HG03196 (cell line): ENCODE results near the gene ARHGAP11A.

Experiments
- ATAC-seq: cut with Tn5 transposase; IDR thresholded peaks from one replicate; pipeline ENCODE4 v1.9.1; 2021; ENCODE audit not compliant: unreplicated experiment

The ARHGAP11A gene

DNA sequence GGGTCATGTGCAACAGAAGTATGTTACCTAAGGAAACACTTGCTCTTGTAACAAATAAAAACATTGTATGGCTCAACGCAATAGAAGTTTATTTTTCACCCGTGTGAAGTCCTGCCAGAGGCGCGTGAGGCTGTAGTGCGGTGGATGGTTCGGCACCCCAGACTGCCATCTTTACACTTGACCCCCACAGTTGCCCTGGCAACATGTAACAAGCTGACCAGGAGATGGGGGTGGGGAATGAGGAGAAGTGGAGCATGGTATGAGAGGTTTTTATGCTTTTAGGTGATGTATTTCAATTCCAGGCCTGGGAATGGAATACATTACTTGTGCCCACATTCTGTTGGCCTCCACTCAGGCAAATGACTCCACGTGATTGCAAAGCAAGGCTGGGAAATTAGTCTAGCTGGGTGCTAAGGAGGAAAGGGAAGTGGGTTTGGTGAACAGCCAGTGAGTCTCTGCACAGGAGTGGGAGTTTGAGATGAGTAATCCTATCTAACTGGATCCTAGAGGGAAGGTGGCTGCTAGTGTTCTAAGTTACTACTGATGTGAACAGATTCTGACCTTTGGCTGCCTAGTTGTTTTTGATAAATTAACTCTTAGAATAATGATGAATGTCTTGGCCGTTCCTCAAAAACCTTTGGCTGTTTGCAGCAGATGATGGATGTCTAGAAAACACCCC lies 68.7 kb downstream of the ARHGAP11A start:
- no peak for ATAC-seq

DNA sequence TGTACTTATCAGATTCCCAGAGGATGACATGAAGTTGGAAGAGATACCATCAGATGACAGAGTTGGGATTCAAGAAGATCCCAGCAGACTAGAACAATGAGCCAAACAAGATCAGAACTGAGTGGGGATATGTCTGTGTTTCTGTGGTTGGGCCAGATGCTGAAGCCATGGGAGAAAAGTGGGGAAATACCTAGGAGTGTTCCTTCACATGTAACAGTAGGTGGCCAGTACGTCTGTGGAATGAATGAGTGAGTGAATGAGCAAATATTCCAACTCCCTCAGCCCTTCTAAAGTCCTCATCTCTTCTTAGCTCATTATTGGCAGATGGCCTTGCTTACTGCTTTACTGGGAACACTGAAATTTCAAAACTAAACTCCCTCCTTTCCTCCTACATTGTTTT lies 70.3 kb downstream of the ARHGAP11A start:
- ATAC-seq = no peak

DNA sequence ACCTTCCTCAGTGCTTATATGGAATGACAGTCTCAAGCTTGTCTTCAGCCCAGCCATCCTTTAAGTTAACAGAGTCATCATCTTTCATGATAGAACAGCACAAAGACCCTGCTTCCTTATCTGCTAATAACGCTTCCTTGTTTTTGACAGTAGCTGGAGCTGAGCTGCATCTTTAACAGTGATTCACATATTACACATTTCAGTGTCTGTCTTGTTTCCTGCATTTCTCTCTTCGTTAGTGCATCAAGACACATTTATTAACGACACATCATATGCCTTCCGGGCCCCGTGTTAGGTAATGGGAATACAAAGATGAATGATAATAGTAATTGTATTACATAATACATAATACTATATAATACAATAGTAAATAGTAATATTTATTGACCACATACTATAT lies 72.3 kb downstream of the ARHGAP11A start:
- ATAC-seq = no peak

DNA sequence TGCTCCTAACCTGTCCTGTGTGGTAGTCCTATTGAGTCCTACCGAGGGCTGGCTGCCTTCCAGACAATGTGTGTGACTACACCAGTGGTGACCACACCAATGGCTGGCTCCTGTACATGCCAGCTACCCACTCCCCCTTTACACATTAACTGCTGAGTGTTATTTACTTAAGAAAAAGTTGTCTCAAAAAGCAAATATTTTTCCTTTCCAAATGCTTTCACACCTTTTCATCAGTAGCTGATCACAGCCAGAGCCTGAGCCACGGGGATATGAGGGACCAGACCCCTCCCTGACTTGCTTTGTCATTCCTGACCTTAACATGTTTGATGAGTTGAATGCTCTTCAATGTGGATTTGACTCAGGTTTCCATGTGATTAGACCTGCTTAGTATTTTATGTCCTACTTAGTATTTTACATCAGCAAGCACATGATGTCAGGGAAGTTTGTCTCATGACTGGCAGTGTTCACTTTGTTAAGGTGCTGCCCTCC lies 72.9 kb downstream of the ARHGAP11A start:
- ATAC-seq = no peak
